Prostate gland (tissue), 2 donors: Measurements from ENCODE around the gene CNTN5. TPM values are rescaled to one million over a fixed set of nuclear protein-coding genes. Genes with fewer than 3 reads are reported as not detected.

ENCODE experiments used
- DNase-seq: peaks from one replicate; pipeline ENCODE4 v3.0.0-alpha.2; 2019; ENCODE audit warnings: low spot score
- H3K27ac ChIP-seq, 2 donors: fragments of 200-600 bp; sonication (generic); 2 replicates each; pipeline ENCODE4 v1.5.1; 2017 to 2019
- H3K27me3 ChIP-seq: fragments of 200-600 bp; sonication (generic); replicated peaks from 2 replicates; pipeline ENCODE4 v1.5.1; 2019; ENCODE audit not compliant: insufficient read depth
- H3K36me3 ChIP-seq, 2 donors: fragments of 200-600 bp; sonication (generic); 1 replicate in 1 of 2; 2 replicates in 1 of 2; pipeline versions ENCODE4 v1.5.1 to v1.8.1; 2017 to 2019
- H3K4me1 ChIP-seq: fragments of 200-600 bp; sonication (generic); replicated peaks from 2 replicates; pipeline ENCODE4 v1.5.1; 2019
- H3K4me3 ChIP-seq, 2 donors: fragments of 200-600 bp; sonication (generic); 2 replicates each; pipeline ENCODE4 v1.5.1; 2017 to 2019
- H3K9me3 ChIP-seq: fragments of 200-600 bp; sonication (generic); 2 replicates; pipeline ENCODE4 v1.5.1; 2017
- POLR2A ChIP-seq: fragments of 450-650 bp; IDR thresholded peaks from one replicate; pipeline ENCODE4 v1.6.1; 2016; ENCODE audit warnings: antibody characterized with exemption, mild to moderate bottlenecking
- POLR2AphosphoS5 ChIP-seq: sonication (generic); formaldehyde crosslinking; IDR thresholded peaks from one replicate; pipeline ENCODE4 v1.6.1; 2017; ENCODE audit warnings: antibody characterized with exemption
- WGBS: methylation state at CpG from one replicate; pipeline ENCODE4 v1.1.5; 2018; 5-methylcytosine and 5-hydroxymethylcytosine counted together
- intact Hi-C: fragments of 100-400 bp; cut with DNase I; formaldehyde crosslinking; loops from one replicate; pipeline ENCODE4 v1.14.2; 2022
- total RNA-seq, 2 donors: library from RNA; depleted of rRNA; stranded (reverse); fragments of >200 nt; gene quantifications; one replicate each; pipeline ENCODE4 v1.1.0, GENCODE V29; 2016
- TF ChIP-seq, protein P1 (sequence below), 4 experiments: fragments of 200-600 bp in 2 of 4; fragments of 450-650 bp in 2 of 4; sonication (generic) in 2 of 4; IDR thresholded peaks; 1 replicate in 3 of 4; 2 replicates in 1 of 4; pipeline ENCODE4 v1.5.1; 2016 to 2019; ENCODE audit warnings: antibody characterized with exemption in 4 of 4, mild to moderate bottlenecking in 2 of 4, moderate library complexity in 2 of 4

CNTN5 gene
- total RNA-seq, 2 donors from 2014 or later, result 1.0 TPM; not detected in 1

DNA sequence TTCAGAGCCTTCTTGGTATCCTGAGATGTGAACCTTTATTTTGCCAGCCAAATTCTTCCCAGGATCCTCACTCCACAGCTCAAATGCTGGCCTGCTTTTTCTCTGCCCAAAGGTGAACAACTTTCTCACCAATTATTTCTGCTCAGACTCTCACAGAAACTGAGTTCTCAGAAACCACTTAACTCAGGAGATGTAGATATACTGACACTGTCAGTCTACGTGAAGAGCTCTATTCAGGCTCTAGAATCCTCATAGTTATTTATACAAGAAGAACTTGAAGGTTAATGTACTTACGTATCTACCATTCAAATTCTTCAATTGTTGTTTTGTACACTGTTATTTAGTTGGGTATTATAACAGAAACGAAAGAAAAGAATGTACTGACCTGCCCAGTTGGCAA is 666.1 kb downstream of the CNTN5 start:
- Histone ChIP-seq H3K27me3 (no peaks in the 10 kb centered on the region), H3K27ac (no peak overlapping the region), H3K4me1 (no peaks in the 10 kb centered on the region), H3K4me3 (no peak overlapping the region), H3K9me3 (no peaks in the 10 kb centered on the region), H3K36me3 (no peaks in the 10 kb centered on the region)
- no peak for DNase-seq
- 78% methylated on average over 3 of the region's 3 CpGs for WGBS
- TF ChIP-seq, protein P1, sequence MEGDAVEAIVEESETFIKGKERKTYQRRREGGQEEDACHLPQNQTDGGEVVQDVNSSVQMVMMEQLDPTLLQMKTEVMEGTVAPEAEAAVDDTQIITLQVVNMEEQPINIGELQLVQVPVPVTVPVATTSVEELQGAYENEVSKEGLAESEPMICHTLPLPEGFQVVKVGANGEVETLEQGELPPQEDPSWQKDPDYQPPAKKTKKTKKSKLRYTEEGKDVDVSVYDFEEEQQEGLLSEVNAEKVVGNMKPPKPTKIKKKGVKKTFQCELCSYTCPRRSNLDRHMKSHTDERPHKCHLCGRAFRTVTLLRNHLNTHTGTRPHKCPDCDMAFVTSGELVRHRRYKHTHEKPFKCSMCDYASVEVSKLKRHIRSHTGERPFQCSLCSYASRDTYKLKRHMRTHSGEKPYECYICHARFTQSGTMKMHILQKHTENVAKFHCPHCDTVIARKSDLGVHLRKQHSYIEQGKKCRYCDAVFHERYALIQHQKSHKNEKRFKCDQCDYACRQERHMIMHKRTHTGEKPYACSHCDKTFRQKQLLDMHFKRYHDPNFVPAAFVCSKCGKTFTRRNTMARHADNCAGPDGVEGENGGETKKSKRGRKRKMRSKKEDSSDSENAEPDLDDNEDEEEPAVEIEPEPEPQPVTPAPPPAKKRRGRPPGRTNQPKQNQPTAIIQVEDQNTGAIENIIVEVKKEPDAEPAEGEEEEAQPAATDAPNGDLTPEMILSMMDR (IDR thresholded peaks at IDR 0.05), result no peak
- TF ChIP-seq POLR2A, result no peak
- no peak for TF ChIP-seq POLR2AphosphoS5
- intact Hi-C loops, result no loop called here

DNA sequence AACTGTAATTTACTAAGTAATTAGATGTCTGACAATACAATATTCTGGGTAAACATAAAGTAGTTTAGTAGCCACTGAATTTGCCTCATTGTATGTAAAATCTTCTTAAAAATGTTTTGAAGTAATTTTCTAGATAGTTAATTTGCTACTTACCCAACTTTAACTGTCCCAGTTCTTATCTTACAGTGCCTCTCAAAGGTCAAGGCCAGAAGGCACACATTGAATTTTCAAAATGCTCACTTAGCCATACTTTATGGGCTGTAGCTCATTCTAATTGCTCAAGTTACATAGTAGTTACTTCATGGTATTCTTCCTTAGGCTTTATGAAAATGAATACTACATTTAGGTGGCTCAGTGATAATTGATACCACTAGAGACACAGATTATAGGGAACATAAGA is 666.6 kb downstream of the CNTN5 start:
- intact Hi-C loops, result no loop called here

DNA sequence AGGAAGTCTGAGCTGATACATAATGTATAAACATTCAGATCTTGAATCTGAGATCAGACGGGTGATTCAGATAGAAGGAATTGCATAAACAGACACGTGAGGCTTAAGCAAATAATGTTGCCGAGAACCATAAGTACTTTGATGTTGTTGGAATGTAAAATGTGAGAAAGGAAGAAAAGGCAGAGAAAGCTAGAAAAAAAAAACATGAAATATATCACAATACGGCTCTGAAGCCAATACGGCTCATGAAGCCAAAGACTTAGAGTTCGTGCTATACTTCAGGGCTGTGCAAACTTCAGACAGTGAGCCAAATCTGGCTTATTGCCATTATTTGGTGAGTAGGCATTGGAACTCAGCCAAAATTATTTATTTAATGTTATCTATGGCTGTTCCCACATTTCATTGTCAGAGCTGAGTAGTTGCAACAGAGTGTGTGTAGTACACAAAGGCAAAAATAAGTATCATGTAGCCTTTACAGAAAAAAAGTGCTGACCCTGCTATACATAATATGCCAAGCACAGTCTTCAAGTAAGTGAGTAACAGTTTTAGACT is 673.3 kb downstream of the CNTN5 start:
- Histone ChIP-seq H3K9me3 (no peaks in the 10 kb centered on the region), H3K27me3 (no peaks in the 10 kb centered on the region), H3K4me3 (no peak overlapping the region), H3K4me1 (no peaks in the 10 kb centered on the region), H3K27ac (no peak overlapping the region), H3K36me3 (no peaks in the 10 kb centered on the region)
- no peak for TF ChIP-seq POLR2AphosphoS5
- no peak for TF ChIP-seq POLR2A
- TF ChIP-seq, protein P1 (IDR thresholded peaks at IDR 0.05), result no peak
- WGBS, result 31% methylated on average over 6 of the region's 6 CpGs
- no peak for DNase-seq
- intact Hi-C loops, result no loop called here

More for the DNA sequence above, 666.6 kb downstream of the CNTN5 start:
- no peak for DNase-seq
- no peak overlapping the region for H3K4me3 ChIP-seq
- H3K27ac ChIP-seq, result no peak overlapping the region
- no peaks in the 10 kb centered on the region for H3K27me3 ChIP-seq
- no peaks in the 10 kb centered on the region for H3K9me3 ChIP-seq
- no peaks in the 10 kb centered on the region for H3K36me3 ChIP-seq
- H3K4me1 ChIP-seq, result no peaks in the 10 kb centered on the region
- no peak for TF ChIP-seq POLR2AphosphoS5

DNA sequence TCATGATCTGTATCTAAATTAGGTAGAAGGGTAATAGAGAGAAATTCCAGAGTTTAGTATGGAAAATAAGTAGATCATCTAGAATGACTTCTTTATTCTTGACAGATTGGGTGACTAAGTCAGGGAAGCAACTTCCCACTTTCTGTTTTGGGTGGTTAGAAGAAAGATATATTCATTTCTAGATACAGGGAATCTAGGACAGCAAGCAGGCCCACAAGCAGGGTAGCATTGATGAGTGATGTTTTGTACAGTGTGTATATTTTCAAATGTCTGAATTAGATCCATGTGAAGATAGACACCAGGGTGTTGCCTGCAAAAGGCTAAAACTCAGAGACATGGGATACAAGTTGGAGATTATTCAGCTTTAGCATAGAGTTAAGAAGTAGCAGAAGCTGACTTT is 674.4 kb downstream of the CNTN5 start:
- no peak overlapping the region for H3K27ac ChIP-seq
- H3K9me3 ChIP-seq, result no peaks in the 10 kb centered on the region
- no peak overlapping the region for H3K4me3 ChIP-seq
- intact Hi-C loops, result no loop called here
- no peaks in the 10 kb centered on the region for H3K4me1 ChIP-seq
- no peak for TF ChIP-seq POLR2AphosphoS5
- TF ChIP-seq POLR2A, result no peak
- TF ChIP-seq, protein P1 (IDR thresholded peaks at IDR 0.05), result no peak
- no peak for DNase-seq
- H3K27me3 ChIP-seq, result no peaks in the 10 kb centered on the region
- H3K36me3 ChIP-seq, result no peaks in the 10 kb centered on the region

DNA sequence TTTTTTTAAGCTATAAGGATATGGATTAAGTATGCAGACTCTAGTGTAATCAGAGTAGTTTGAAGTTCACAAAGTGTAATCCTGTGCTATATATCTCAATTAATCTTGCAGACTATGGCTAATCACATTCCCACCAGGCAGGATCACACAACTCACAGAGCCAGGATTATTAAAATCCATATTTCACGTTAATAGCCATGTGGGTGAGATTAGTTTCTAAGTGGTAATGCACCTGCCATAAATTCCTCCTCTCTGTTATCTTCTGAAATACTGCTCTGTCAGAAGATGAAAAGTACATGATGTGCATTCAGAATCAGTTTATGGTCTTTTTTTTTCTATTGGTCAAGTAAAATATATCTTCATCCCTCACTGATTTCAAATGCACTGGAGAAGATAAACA is 686.1 kb downstream of the CNTN5 start:
- Histone ChIP-seq H3K36me3 (no peaks in the 10 kb centered on the region), H3K4me3 (no peak overlapping the region), H3K27ac (no peak overlapping the region), H3K9me3 (no peaks in the 10 kb centered on the region), H3K27me3 (no peaks in the 10 kb centered on the region), H3K4me1 (no peaks in the 10 kb centered on the region)
- TF ChIP-seq POLR2AphosphoS5 (no peak), POLR2A (no peak)
- TF ChIP-seq, protein P1 (IDR thresholded peaks at IDR 0.05), result no peak
- intact Hi-C loops, result no loop called here
- DNase-seq, result no peak
- WGBS, result 86% methylated on average over 1 of the region's 1 CpG
